Measurements from ENCODE around the gene GLIS1. TPM values are rescaled to one million over a fixed set of nuclear protein-coding genes. Genes with fewer than 3 reads are reported as not detected.

Gene GLIS1
- total and polyA plus RNA-seq, 4 donors, result 0.19 to 1.8 (median 0.65) TPM

GRCh38 chr1:53616511-53616910 is 122.5 kb downstream of the GLIS1 start:
- DNase-seq, result peak; percentile 23 to 24
- Histone ChIP-seq H3K27ac (ENCODE audit: low read depth in 1 of 2, low read length in 2 of 2) (no peak overlapping the region), H3K36me3 (ENCODE audit: control insufficient read depth in 1 of 2, insufficient read depth in 2 of 2, low read length in 1 of 2) (no peaks in the 10 kb centered on the region), H3K9me3 (ENCODE audit: control insufficient read depth, low read length) (peaks cover 3% of the 10 kb centered on the region), H3K4me3 (ENCODE audit: low read length in 2 of 2) (no peak overlapping the region), H3K4me1 (ENCODE audit: control insufficient read depth in 1 of 2, insufficient read depth in 2 of 2, low read length in 2 of 2) (no peaks in the 10 kb centered on the region), H3K27me3 (ENCODE audit: control insufficient read depth in 1 of 2, insufficient read depth in 2 of 2, low read length in 1 of 2) (no peaks in the 10 kb centered on the region)
- intact Hi-C loops (cut with DNase I), result no loop called here
- no peak for ATAC-seq (ENCODE audit: low FRiP score)
- 77 to 93% methylated on average over 5 of the region's 5 CpGs for WGBS, 2 donors

GRCh38 chr1:53615101-53615500 is 123.9 kb downstream of the GLIS1 start:
- 83 to 85% methylated on average over 4 of the region's 4 CpGs for WGBS, 2 donors
- Histone ChIP-seq H3K36me3 (ENCODE audit: control insufficient read depth in 1 of 2, insufficient read depth in 2 of 2, low read length in 1 of 2) (no peaks in the 10 kb centered on the region), H3K4me3 (ENCODE audit: low read length in 2 of 2) (no peak overlapping the region), H3K27ac (ENCODE audit: low read depth in 1 of 2, low read length in 2 of 2) (no peak overlapping the region), H3K4me1 (ENCODE audit: control insufficient read depth in 1 of 2, insufficient read depth in 2 of 2, low read length in 2 of 2) (no peaks in the 10 kb centered on the region), H3K27me3 (ENCODE audit: control insufficient read depth in 1 of 2, insufficient read depth in 2 of 2, low read length in 1 of 2) (no peaks in the 10 kb centered on the region), H3K9me3 (ENCODE audit: control insufficient read depth, low read length) (peaks cover 4% of the 10 kb centered on the region)
- DNase-seq (peak; percentile 4 to 35), ATAC-seq (ENCODE audit: low FRiP score) (no peak)
- intact Hi-C loops (cut with DNase I), result no loop called here

- H3K36me3 ChIP-seq (ENCODE audit: control insufficient read depth in 1 of 2, insufficient read depth in 2 of 2, low read length in 1 of 2), result no peaks in the 10 kb centered on the region
- 62 to 70% methylated on average over 12 of the region's 12 CpGs for WGBS, 2 donors
- intact Hi-C loops (cut with DNase I), result no loop called here
These were observed 124.5 kb downstream of the GLIS1 start for GRCh38 chr1:53614231-53615021.

GRCh38 chr1:53608676-53609075 is 130.3 kb downstream of the GLIS1 start:
- no peaks in the 10 kb centered on the region for H3K4me1 ChIP-seq (ENCODE audit: control insufficient read depth in 1 of 2, insufficient read depth in 2 of 2, low read length in 2 of 2)
- no peak for ATAC-seq (ENCODE audit: low FRiP score)
- no peaks in the 10 kb centered on the region for H3K27me3 ChIP-seq (ENCODE audit: control insufficient read depth in 1 of 2, insufficient read depth in 2 of 2, low read length in 1 of 2)
- intact Hi-C loops (cut with DNase I), result no loop called here
- H3K9me3 ChIP-seq (ENCODE audit: control insufficient read depth, low read length), result peaks cover 4% of the 10 kb centered on the region
- no peaks in the 10 kb centered on the region for H3K36me3 ChIP-seq (ENCODE audit: control insufficient read depth in 1 of 2, insufficient read depth in 2 of 2, low read length in 1 of 2)
- no peak overlapping the region for H3K4me3 ChIP-seq (ENCODE audit: low read length in 2 of 2)
- H3K27ac ChIP-seq (ENCODE audit: low read depth in 1 of 2, low read length in 2 of 2), result no peak overlapping the region
- peak in 1 of 2 donors; percentile 6 for DNase-seq

More at GRCh38 chr1:53614231-53615021, 124.5 kb downstream of the GLIS1 start:
- DNase-seq, result peak; percentile 18 to 55
- Histone ChIP-seq H3K27ac (ENCODE audit: low read depth in 1 of 2, low read length in 2 of 2) (no peak overlapping the region), H3K4me1 (ENCODE audit: control insufficient read depth in 1 of 2, insufficient read depth in 2 of 2, low read length in 2 of 2) (no peaks in the 10 kb centered on the region), H3K4me3 (ENCODE audit: low read length in 2 of 2) (no peak overlapping the region), H3K27me3 (ENCODE audit: control insufficient read depth in 1 of 2, insufficient read depth in 2 of 2, low read length in 1 of 2) (no peaks in the 10 kb centered on the region), H3K9me3 (ENCODE audit: control insufficient read depth, low read length) (peaks cover 4% of the 10 kb centered on the region)
- no peak for ATAC-seq (ENCODE audit: low FRiP score)

GRCh38 chr1:53608071-53608470 is 130.9 kb downstream of the GLIS1 start:
- WGBS, 2 donors, result 92 to 94% methylated on average over 2 of the region's 2 CpGs
- Histone ChIP-seq H3K9me3 (ENCODE audit: control insufficient read depth, low read length) (peaks cover 4% of the 10 kb centered on the region), H3K27me3 (ENCODE audit: control insufficient read depth in 1 of 2, insufficient read depth in 2 of 2, low read length in 1 of 2) (no peaks in the 10 kb centered on the region), H3K27ac (ENCODE audit: low read depth in 1 of 2, low read length in 2 of 2) (no peak overlapping the region), H3K4me1 (ENCODE audit: control insufficient read depth in 1 of 2, insufficient read depth in 2 of 2, low read length in 2 of 2) (no peaks in the 10 kb centered on the region), H3K4me3 (ENCODE audit: low read length in 2 of 2) (no peak overlapping the region), H3K36me3 (ENCODE audit: control insufficient read depth in 1 of 2, insufficient read depth in 2 of 2, low read length in 1 of 2) (no peaks in the 10 kb centered on the region)
- no peak for DNase-seq
- no peak for ATAC-seq (ENCODE audit: low FRiP score)
- intact Hi-C loops (cut with DNase I), result no loop called here

GRCh38 chr1:53606651-53607051 is 132.3 kb downstream of the GLIS1 start:
- WGBS, 2 donors, result 71 to 75% methylated on average over 19 of the region's 19 CpGs
- Histone ChIP-seq H3K4me1 (ENCODE audit: control insufficient read depth in 1 of 2, insufficient read depth in 2 of 2, low read length in 2 of 2) (no peaks in the 10 kb centered on the region), H3K36me3 (ENCODE audit: control insufficient read depth in 1 of 2, insufficient read depth in 2 of 2, low read length in 1 of 2) (no peaks in the 10 kb centered on the region), H3K9me3 (ENCODE audit: control insufficient read depth, low read length) (peaks cover 1% of the 10 kb centered on the region), H3K4me3 (ENCODE audit: low read length in 2 of 2) (no peak overlapping the region), H3K27me3 (ENCODE audit: control insufficient read depth in 1 of 2, insufficient read depth in 2 of 2, low read length in 1 of 2) (no peaks in the 10 kb centered on the region), H3K27ac (ENCODE audit: low read depth in 1 of 2, low read length in 2 of 2) (no peak overlapping the region)
- intact Hi-C loops (cut with DNase I), result no loop called here
- peak in 1 of 2 donors; percentile 50 for DNase-seq
- no peak for ATAC-seq (ENCODE audit: low FRiP score)

GRCh38 chr1:53606197-53606596 is 132.8 kb downstream of the GLIS1 start:
- Histone ChIP-seq H3K36me3 (ENCODE audit: control insufficient read depth in 1 of 2, insufficient read depth in 2 of 2, low read length in 1 of 2) (no peaks in the 10 kb centered on the region), H3K27ac (ENCODE audit: low read depth in 1 of 2, low read length in 2 of 2) (no peak overlapping the region), H3K4me3 (ENCODE audit: low read length in 2 of 2) (no peak overlapping the region), H3K9me3 (ENCODE audit: control insufficient read depth, low read length) (peaks cover under 1% of the 10 kb centered on the region), H3K4me1 (ENCODE audit: control insufficient read depth in 1 of 2, insufficient read depth in 2 of 2, low read length in 2 of 2) (no peaks in the 10 kb centered on the region), H3K27me3 (ENCODE audit: control insufficient read depth in 1 of 2, insufficient read depth in 2 of 2, low read length in 1 of 2) (no peaks in the 10 kb centered on the region)
- WGBS, 2 donors, result 84 to 85% methylated on average over 8 of the region's 8 CpGs
- DNase-seq (peak in 1 of 2 donors; percentile 26), ATAC-seq (ENCODE audit: low FRiP score) (peak; percentile 42)
- intact Hi-C loops (cut with DNase I), result no loop called here

- Histone ChIP-seq H3K9me3 (ENCODE audit: control insufficient read depth, low read length) (no peaks in the 10 kb centered on the region), H3K27ac (ENCODE audit: low read depth in 1 of 2, low read length in 2 of 2) (no peak overlapping the region), H3K27me3 (ENCODE audit: control insufficient read depth in 1 of 2, insufficient read depth in 2 of 2, low read length in 1 of 2) (no peaks in the 10 kb centered on the region), H3K4me1 (ENCODE audit: control insufficient read depth in 1 of 2, insufficient read depth in 2 of 2, low read length in 2 of 2) (no peaks in the 10 kb centered on the region), H3K36me3 (ENCODE audit: control insufficient read depth in 1 of 2, insufficient read depth in 2 of 2, low read length in 1 of 2) (no peaks in the 10 kb centered on the region), H3K4me3 (ENCODE audit: low read length in 2 of 2) (no peak overlapping the region)
- intact Hi-C loops (cut with DNase I), result no loop called here
- DNase-seq, result peak in 1 of 2 donors; percentile 33
- 89 to 91% methylated on average over 8 of the region's 8 CpGs for WGBS, 2 donors
- no peak for ATAC-seq (ENCODE audit: low FRiP score)
These were observed 133.8 kb downstream of the GLIS1 start for GRCh38 chr1:53605181-53605580.

GRCh38 chr1:53604291-53604919 is 134.6 kb downstream of the GLIS1 start:
- Histone ChIP-seq H3K27me3 (ENCODE audit: control insufficient read depth in 1 of 2, insufficient read depth in 2 of 2, low read length in 1 of 2) (no peaks in the 10 kb centered on the region), H3K36me3 (ENCODE audit: control insufficient read depth in 1 of 2, insufficient read depth in 2 of 2, low read length in 1 of 2) (no peaks in the 10 kb centered on the region), H3K4me1 (ENCODE audit: control insufficient read depth in 1 of 2, insufficient read depth in 2 of 2, low read length in 2 of 2) (no peaks in the 10 kb centered on the region), H3K27ac (ENCODE audit: low read depth in 1 of 2, low read length in 2 of 2) (no peak overlapping the region), H3K9me3 (ENCODE audit: control insufficient read depth, low read length) (no peaks in the 10 kb centered on the region), H3K4me3 (ENCODE audit: low read length in 2 of 2) (no peak overlapping the region)
- intact Hi-C loops (cut with DNase I), result no loop called here
- no peak for ATAC-seq (ENCODE audit: low FRiP score)
- WGBS, 2 donors, result 77 to 78% methylated on average over 5 of the region's 5 CpGs
- DNase-seq, result peak in 1 of 2 donors; percentile 33
